HepG2 (cell line): ENCODE measurements around the gene MAP2K1. TPM values are rescaled to one million over a fixed set of nuclear protein-coding genes. Genes with fewer than 3 reads are reported as not detected.

Experiments used
- CAMTA2 ChIP-seq: sonication (generic); formaldehyde crosslinking; IDR thresholded peaks from 2 replicates; pipeline ENCODE4 v1.4.0; 2020; ENCODE audit warnings: mild to moderate bottlenecking, missing genetic modification reagents, borderline replicate concordance
- ISX ChIP-seq: sonication (generic); formaldehyde crosslinking; conservative IDR thresholded peaks from 2 replicates; pipeline ENCODE4 v1.5.0; 2020; ENCODE audit warnings: missing genetic modification reagents
- KLF13 ChIP-seq: sonication (generic); formaldehyde crosslinking; IDR thresholded peaks from 2 replicates; pipeline ENCODE4 v1.4.0; 2020; ENCODE audit warnings: mild to moderate bottlenecking, missing genetic modification reagents
- MXI1 ChIP-seq: IDR thresholded peaks from 3 replicates; pipeline ENCODE4 v1.6.1; 2012; ENCODE audit warnings: low read depth, low read length, inconsistent platforms, borderline replicate concordance
- PLRG1 ChIP-seq: fragments of 450-650 bp; conservative IDR thresholded peaks from 2 replicates; pipeline ENCODE4 v1.6.1; 2016
- PPARG ChIP-seq: conservative IDR thresholded peaks from 2 replicates; pipeline ENCODE4 v1.6.1; 2016; ENCODE audit warnings: missing biosample characterization, missing genetic modification reagents
- RNF2 ChIP-seq: fragments of 450-650 bp; conservative IDR thresholded peaks from 2 replicates; pipeline ENCODE4 v1.6.1; 2016; ENCODE audit warnings: low read depth
- SALL1 ChIP-seq: sonication (generic); formaldehyde crosslinking; IDR thresholded peaks from 2 replicates; pipeline ENCODE4 v1.8.0; 2022; ENCODE audit warnings: mild to moderate bottlenecking, missing genetic modification reagents
- SMAD9 ChIP-seq: sonication (generic); formaldehyde crosslinking; IDR thresholded peaks from 2 replicates; pipeline ENCODE4 v1.5.1; 2020; ENCODE audit warnings: mild to moderate bottlenecking, missing genetic modification reagents
- SP140L ChIP-seq: sonication (generic); formaldehyde crosslinking; IDR thresholded peaks from 2 replicates; pipeline ENCODE4 v1.4.0; 2020; ENCODE audit warnings: missing genetic modification reagents, borderline replicate concordance
- TAF1 ChIP-seq: sonication (generic); formaldehyde crosslinking; IDR thresholded peaks from 2 replicates; pipeline ENCODE4 v1.4.0; 2020; ENCODE audit warnings: missing genetic modification reagents
- ZNF33B ChIP-seq: sonication (generic); formaldehyde crosslinking; IDR thresholded peaks from 2 replicates; pipeline ENCODE4 v1.5.1; 2020; ENCODE audit warnings: mild to moderate bottlenecking, missing genetic modification reagents
- ZNF678 ChIP-seq: sonication (generic); formaldehyde crosslinking; IDR thresholded peaks from 2 replicates; pipeline ENCODE4 v1.4.0; 2020; ENCODE audit warnings: mild to moderate bottlenecking, missing genetic modification reagents
- ZNF883 ChIP-seq: sonication (generic); formaldehyde crosslinking; IDR thresholded peaks from 2 replicates; pipeline ENCODE4 v1.5.1; 2020; ENCODE audit warnings: mild to moderate bottlenecking, missing genetic modification reagents; ENCODE audit errors: not compliant biosample characterization
- polyA plus RNA-seq, 8 experiments: library from polyadenylated mRNA; depleted of rRNA in 3 of 8; stranded (reverse) in 7 of 8; unstranded in 1 of 8; fragments of >200 nt; fragmentation: Illumina TruSeq in 4 of 8; extraction: Trizol in 4 of 8; gene quantifications; 2 replicates each; pipeline versions ENCODE4 v1.2.1 to v1.2.3, GENCODE V29; 2011 to 2016; ENCODE audit warnings: low read depth in 4 of 8, missing spikeins in 1 of 8, mixed read lengths in 1 of 8; ENCODE audit not compliant: insufficient read depth in 1 of 8
- total RNA-seq, 5 experiments: library from RNA; depleted of rRNA; stranded (reverse); fragments of >200 nt; fragmentation: Illumina TruSeq; extraction: Trizol; gene quantifications; 2 replicates each; pipeline ENCODE4 v1.2.3, GENCODE V29; 2016; ENCODE audit warnings: low read depth in 1 of 5
- TF ChIP-seq, protein P1 (sequence below): sonication (generic); formaldehyde crosslinking; IDR thresholded peaks from 2 replicates; pipeline ENCODE4 v1.5.0; 2020; ENCODE audit warnings: missing genetic modification reagents
- TF ChIP-seq, protein P2 (sequence below): sonication (generic); formaldehyde crosslinking; IDR thresholded peaks from 2 replicates; pipeline ENCODE4 v1.8.0; 2022; ENCODE audit warnings: missing genetic modification reagents, low read depth, mild to moderate bottlenecking, borderline replicate concordance
- TF ChIP-seq, protein P3 (sequence below): sonication (generic); formaldehyde crosslinking; IDR thresholded peaks from 2 replicates; pipeline ENCODE4 v1.9.0; 2021; ENCODE audit warnings: missing genetic modification reagents, mild to moderate bottlenecking, borderline replicate concordance
- TF ChIP-seq, protein P4 (sequence below): sonication (generic); formaldehyde crosslinking; IDR thresholded peaks from 2 replicates; pipeline ENCODE4 v1.5.0; 2020; ENCODE audit warnings: mild to moderate bottlenecking, missing genetic modification reagents
- TF ChIP-seq, protein P5 (sequence below): sonication (generic); formaldehyde crosslinking; IDR thresholded peaks from 2 replicates; pipeline ENCODE4 v1.4.0; 2020; ENCODE audit warnings: missing genetic modification reagents
- TF ChIP-seq, protein P6 (sequence below): sonication (generic); formaldehyde crosslinking; IDR thresholded peaks from 2 replicates; pipeline ENCODE4 v1.4.0; 2020; ENCODE audit warnings: missing genetic modification reagents, borderline replicate concordance

MAP2K1 gene
- total and polyA plus RNA-seq, 2 of the 13 experiments (the other 11 are each of a cell fraction or from before 2014, with no cell fraction given): 24.1 to 49.2 TPM

DNA sequence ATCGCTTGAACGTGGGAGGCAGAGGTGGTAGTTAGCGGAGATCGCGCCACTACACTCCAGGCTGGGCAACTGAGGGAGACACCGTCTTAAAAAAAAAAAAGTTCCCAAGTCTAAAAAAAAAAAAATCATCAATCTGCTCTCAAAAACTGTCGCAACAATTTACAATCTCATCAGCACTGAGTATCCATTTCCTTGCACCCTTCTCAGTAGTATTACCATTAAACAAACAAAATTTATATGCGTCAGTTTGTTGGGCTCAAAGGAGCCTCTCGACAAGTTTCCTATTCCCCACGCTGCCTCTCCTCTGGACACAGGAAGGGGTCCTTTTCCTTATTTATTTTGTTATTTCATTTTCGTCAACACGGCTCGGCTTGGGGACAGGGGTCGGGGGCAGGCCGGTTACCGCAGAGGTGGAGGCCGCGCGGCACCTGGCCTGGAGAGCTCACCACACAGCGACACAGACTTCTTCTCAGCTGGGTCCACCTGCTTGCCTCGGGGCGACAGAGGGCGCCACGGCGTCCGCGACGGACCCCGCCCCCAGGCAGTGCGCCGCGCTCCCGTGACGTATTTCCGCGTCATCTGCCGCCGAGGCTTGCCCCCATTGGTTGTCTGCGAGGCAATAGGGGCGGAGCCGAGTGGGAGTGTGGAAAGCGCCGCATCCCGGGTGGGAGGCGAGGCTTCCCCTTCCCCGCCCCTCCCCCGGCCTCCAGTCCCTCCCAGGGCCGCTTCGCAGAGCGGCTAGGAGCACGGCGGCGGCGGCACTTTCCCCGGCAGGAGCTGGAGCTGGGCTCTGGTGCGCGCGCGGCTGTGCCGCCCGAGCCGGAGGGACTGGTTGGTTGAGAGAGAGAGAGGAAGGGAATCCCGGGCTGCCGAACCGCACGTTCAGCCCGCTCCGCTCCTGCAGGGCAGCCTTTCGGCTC lies at the start of gene MAP2K1 (continued):
- TF ChIP-seq, protein P1, sequence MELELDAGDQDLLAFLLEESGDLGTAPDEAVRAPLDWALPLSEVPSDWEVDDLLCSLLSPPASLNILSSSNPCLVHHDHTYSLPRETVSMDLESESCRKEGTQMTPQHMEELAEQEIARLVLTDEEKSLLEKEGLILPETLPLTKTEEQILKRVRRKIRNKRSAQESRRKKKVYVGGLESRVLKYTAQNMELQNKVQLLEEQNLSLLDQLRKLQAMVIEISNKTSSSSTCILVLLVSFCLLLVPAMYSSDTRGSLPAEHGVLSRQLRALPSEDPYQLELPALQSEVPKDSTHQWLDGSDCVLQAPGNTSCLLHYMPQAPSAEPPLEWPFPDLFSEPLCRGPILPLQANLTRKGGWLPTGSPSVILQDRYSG (CRISPR knock-in tag): no peak
- TF ChIP-seq, protein P2, sequence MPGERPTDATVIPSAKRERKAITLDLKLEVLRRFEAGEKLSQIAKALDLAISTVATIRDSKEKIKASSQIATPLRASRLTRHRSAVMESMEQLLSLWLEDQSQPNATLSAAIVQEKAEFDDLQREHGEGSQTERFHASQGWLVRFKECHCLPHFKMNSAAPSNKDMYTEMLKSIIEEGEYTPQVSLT (CRISPR knock-in tag): no peak
- TF ChIP-seq ZNF678 (CRISPR knock-in tag) (no peak), CAMTA2 (CRISPR knock-in tag) (no peak; the same call in 1 of the 2 replicates), ZNF33B (peak; percentile 64; the same call in 1 of the 2 replicates), MXI1 (peak; percentile 86; the same call in 1 of the 3 replicates), RNF2 (no peak), SP140L (no peak), ISX (CRISPR knock-in tag) (no peak), TAF1 (CRISPR knock-in tag) (peak; percentile 80), KLF13 (CRISPR knock-in tag) (peak; percentile 23; the same call in 1 of the 2 replicates), PPARG (CRISPR knock-in tag) (no peak), SMAD9 (CRISPR knock-in tag) (0 out of 2 replicates have a peak, but pooled peaks have one; percentile 68), PLRG1 (no peak), SALL1 (CRISPR knock-in tag) (peak; percentile 87), ZNF883 (no peak)
- TF ChIP-seq, protein P3, sequence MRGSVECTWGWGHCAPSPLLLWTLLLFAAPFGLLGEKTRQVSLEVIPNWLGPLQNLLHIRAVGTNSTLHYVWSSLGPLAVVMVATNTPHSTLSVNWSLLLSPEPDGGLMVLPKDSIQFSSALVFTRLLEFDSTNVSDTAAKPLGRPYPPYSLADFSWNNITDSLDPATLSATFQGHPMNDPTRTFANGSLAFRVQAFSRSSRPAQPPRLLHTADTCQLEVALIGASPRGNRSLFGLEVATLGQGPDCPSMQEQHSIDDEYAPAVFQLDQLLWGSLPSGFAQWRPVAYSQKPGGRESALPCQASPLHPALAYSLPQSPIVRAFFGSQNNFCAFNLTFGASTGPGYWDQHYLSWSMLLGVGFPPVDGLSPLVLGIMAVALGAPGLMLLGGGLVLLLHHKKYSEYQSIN (CRISPR knock-in tag): no peak
- TF ChIP-seq, protein P4, sequence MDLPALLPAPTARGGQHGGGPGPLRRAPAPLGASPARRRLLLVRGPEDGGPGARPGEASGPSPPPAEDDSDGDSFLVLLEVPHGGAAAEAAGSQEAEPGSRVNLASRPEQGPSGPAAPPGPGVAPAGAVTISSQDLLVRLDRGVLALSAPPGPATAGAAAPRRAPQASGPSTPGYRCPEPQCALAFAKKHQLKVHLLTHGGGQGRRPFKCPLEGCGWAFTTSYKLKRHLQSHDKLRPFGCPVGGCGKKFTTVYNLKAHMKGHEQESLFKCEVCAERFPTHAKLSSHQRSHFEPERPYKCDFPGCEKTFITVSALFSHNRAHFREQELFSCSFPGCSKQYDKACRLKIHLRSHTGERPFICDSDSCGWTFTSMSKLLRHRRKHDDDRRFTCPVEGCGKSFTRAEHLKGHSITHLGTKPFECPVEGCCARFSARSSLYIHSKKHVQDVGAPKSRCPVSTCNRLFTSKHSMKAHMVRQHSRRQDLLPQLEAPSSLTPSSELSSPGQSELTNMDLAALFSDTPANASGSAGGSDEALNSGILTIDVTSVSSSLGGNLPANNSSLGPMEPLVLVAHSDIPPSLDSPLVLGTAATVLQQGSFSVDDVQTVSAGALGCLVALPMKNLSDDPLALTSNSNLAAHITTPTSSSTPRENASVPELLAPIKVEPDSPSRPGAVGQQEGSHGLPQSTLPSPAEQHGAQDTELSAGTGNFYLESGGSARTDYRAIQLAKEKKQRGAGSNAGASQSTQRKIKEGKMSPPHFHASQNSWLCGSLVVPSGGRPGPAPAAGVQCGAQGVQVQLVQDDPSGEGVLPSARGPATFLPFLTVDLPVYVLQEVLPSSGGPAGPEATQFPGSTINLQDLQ: no peak
- TF ChIP-seq, protein P5, sequence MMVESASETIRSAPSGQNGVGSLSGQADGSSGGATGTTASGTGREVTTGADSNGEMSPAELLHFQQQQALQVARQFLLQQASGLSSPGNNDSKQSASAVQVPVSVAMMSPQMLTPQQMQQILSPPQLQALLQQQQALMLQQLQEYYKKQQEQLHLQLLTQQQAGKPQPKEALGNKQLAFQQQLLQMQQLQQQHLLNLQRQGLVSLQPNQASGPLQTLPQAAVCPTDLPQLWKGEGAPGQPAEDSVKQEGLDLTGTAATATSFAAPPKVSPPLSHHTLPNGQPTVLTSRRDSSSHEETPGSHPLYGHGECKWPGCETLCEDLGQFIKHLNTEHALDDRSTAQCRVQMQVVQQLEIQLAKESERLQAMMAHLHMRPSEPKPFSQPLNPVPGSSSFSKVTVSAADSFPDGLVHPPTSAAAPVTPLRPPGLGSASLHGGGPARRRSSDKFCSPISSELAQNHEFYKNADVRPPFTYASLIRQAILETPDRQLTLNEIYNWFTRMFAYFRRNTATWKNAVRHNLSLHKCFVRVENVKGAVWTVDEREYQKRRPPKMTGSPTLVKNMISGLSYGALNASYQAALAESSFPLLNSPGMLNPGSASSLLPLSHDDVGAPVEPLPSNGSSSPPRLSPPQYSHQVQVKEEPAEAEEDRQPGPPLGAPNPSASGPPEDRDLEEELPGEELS (CRISPR knock-in tag): peak; percentile 55
- TF ChIP-seq, protein P6, sequence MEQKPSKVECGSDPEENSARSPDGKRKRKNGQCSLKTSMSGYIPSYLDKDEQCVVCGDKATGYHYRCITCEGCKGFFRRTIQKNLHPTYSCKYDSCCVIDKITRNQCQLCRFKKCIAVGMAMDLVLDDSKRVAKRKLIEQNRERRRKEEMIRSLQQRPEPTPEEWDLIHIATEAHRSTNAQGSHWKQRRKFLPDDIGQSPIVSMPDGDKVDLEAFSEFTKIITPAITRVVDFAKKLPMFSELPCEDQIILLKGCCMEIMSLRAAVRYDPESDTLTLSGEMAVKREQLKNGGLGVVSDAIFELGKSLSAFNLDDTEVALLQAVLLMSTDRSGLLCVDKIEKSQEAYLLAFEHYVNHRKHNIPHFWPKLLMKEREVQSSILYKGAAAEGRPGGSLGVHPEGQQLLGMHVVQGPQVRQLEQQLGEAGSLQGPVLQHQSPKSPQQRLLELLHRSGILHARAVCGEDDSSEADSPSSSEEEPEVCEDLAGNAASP: peak; percentile 33; the same call in 1 of the 2 replicates
